H9 (cell line): Measurements from ENCODE around the gene GDF15. TPM values are rescaled to one million over a fixed set of nuclear protein-coding genes. Genes with fewer than 3 reads are reported as not detected.

Source experiments
- DNase-seq: peaks from one replicate; pipeline ENCODE4 v3.0.0-alpha.2; 2017
- H2AFZ ChIP-seq: one replicate; pipeline ENCODE4 v1.6.1; 2013; ENCODE audit warnings: mild to moderate bottlenecking, low read length, control low read depth, moderate library complexity
- H2AK5ac ChIP-seq: 2 replicates; pipeline ENCODE4 v1.6.1; 2013; ENCODE audit warnings: low read length, control low read depth, mixed read lengths; ENCODE audit not compliant: insufficient read length
- H2BK120ac ChIP-seq: one replicate; pipeline ENCODE4 v1.6.1; 2013; ENCODE audit warnings: low read depth, mild to moderate bottlenecking, low read length, control low read depth, inconsistent platforms; ENCODE audit not compliant: poor library complexity, severe bottlenecking
- H2BK12ac ChIP-seq: 2 replicates; pipeline ENCODE4 v1.6.1; 2013; ENCODE audit warnings: low read length, control low read depth, mixed read lengths, low read depth; ENCODE audit not compliant: insufficient read length
- H2BK15ac ChIP-seq: 2 replicates; pipeline ENCODE4 v1.6.1; 2013; ENCODE audit warnings: low read depth, low read length, control low read depth
- H2BK20ac ChIP-seq: one replicate; pipeline ENCODE4 v1.6.1; 2013; ENCODE audit warnings: low read depth, mild to moderate bottlenecking, low read length, control low read depth, inconsistent platforms; ENCODE audit not compliant: poor library complexity, severe bottlenecking
- H2BK5ac ChIP-seq: 2 replicates; pipeline ENCODE4 v1.6.1; 2013; ENCODE audit warnings: low read length, control low read depth, mixed read lengths; ENCODE audit not compliant: insufficient read length
- H3K14ac ChIP-seq: 2 replicates; pipeline ENCODE4 v1.6.1; 2013; ENCODE audit warnings: low read length, control low read depth; ENCODE audit not compliant: insufficient read depth
- H3K18ac ChIP-seq: 2 replicates; pipeline ENCODE4 v1.6.1; 2013; ENCODE audit warnings: low read depth, mild to moderate bottlenecking, mixed read lengths, low read length, control low read depth; ENCODE audit not compliant: insufficient read length
- H3K23ac ChIP-seq: 2 replicates; pipeline ENCODE4 v1.6.1; 2013; ENCODE audit warnings: low read length, control low read depth, mixed read lengths, low read depth; ENCODE audit not compliant: insufficient read length
- H3K23me2 ChIP-seq: 2 replicates; pipeline ENCODE4 v1.6.1; 2013; ENCODE audit warnings: low read depth, mild to moderate bottlenecking, mixed read lengths, low read length, control low read depth; ENCODE audit not compliant: insufficient read length, poor library complexity, severe bottlenecking
- H3K27ac ChIP-seq: 2 replicates; pipeline ENCODE4 v1.5.1; 2013; ENCODE audit warnings: low read length, control low read depth, mixed read lengths, low read depth; ENCODE audit not compliant: insufficient read length
- H3K27me3 ChIP-seq: 2 replicates; pipeline ENCODE4 v1.6.1; 2013; ENCODE audit warnings: low read length, control low read depth, inconsistent platforms; ENCODE audit not compliant: insufficient read depth
- H3K4ac ChIP-seq: 2 replicates; pipeline ENCODE4 v1.6.1; 2013; ENCODE audit warnings: low read depth, mild to moderate bottlenecking, control low read depth, inconsistent platforms, low read length, moderate library complexity
- H3K4me1 ChIP-seq: 2 replicates; pipeline ENCODE4 v1.6.1; 2013; ENCODE audit warnings: low read length, control low read depth, inconsistent platforms; ENCODE audit not compliant: insufficient read depth
- H3K4me2 ChIP-seq: 2 replicates; pipeline ENCODE4 v1.6.1; 2013; ENCODE audit warnings: low read length, control low read depth, mixed read lengths; ENCODE audit not compliant: insufficient read length, insufficient read depth
- H3K56ac ChIP-seq: 2 replicates; pipeline ENCODE4 v1.6.1; 2013; ENCODE audit warnings: low read depth, mild to moderate bottlenecking, mixed read lengths, low read length, control low read depth; ENCODE audit not compliant: insufficient read length
- H3K79me1 ChIP-seq: 2 replicates; pipeline ENCODE4 v1.6.1; 2013; ENCODE audit warnings: low read depth, mild to moderate bottlenecking, moderate library complexity, low read length, control low read depth, inconsistent platforms; ENCODE audit not compliant: insufficient read depth, poor library complexity, severe bottlenecking
- H3K79me2 ChIP-seq: 2 replicates; pipeline ENCODE4 v1.6.1; 2013; ENCODE audit warnings: low read length, control low read depth, inconsistent platforms; ENCODE audit not compliant: insufficient read depth
- H3K9ac ChIP-seq: 2 replicates; pipeline ENCODE4 v1.6.1; 2013; ENCODE audit warnings: low read length, control low read depth, mixed read lengths; ENCODE audit not compliant: insufficient read length; ENCODE audit errors: extremely low read depth
- H3K9me3 ChIP-seq: one replicate; pipeline ENCODE4 v1.6.1; 2013; ENCODE audit warnings: low read depth, low read length, inconsistent platforms; ENCODE audit not compliant: control insufficient read depth
- H3T11ph ChIP-seq: one replicate; pipeline ENCODE4 v1.6.1; 2013; ENCODE audit warnings: mild to moderate bottlenecking, low read length, control low read depth, inconsistent platforms
- H4K20me1 ChIP-seq: one replicate; pipeline ENCODE4 v1.6.1; 2013; ENCODE audit not compliant: control insufficient read depth, insufficient read length, insufficient read depth
- H4K5ac ChIP-seq: 2 replicates; pipeline ENCODE4 v1.6.1; 2013; ENCODE audit warnings: low read depth, mild to moderate bottlenecking, mixed read lengths, low read length, control low read depth; ENCODE audit not compliant: insufficient read length
- H4K8ac ChIP-seq: replicated peaks from 2 replicates; pipeline ENCODE4 v1.6.1; 2013; ENCODE audit warnings: low read length, control low read depth, mixed read lengths, low read depth; ENCODE audit not compliant: insufficient read length
- H4K91ac ChIP-seq: 2 replicates; pipeline ENCODE4 v1.6.1; 2013; ENCODE audit warnings: low read depth, mild to moderate bottlenecking, moderate library complexity, mixed read lengths, low read length, control low read depth; ENCODE audit not compliant: insufficient read length
- H3K27ac Mint-ChIP-seq, 3 experiments: 2 replicates in 2 of 3; 3 replicates in 1 of 3; pipeline ENCODE4 v1.8.0; 2020 to 2021; ENCODE audit warnings: mixed read lengths in 3 of 3, mild to moderate bottlenecking in 1 of 3, moderate library complexity in 1 of 3
- H3K27me3 Mint-ChIP-seq: 2 replicates; pipeline ENCODE4 v1.8.0; 2021; ENCODE audit warnings: low read depth, mild to moderate bottlenecking, moderate library complexity, mixed read lengths
- H3K36me3 Mint-ChIP-seq, 3 experiments: 2 replicates in 2 of 3; 3 replicates in 1 of 3; pipeline ENCODE4 v1.8.0; 2020 to 2021; ENCODE audit warnings: low read depth in 3 of 3, mixed read lengths in 3 of 3; ENCODE audit not compliant: insufficient read depth in 1 of 3
- H3K4me1 Mint-ChIP-seq, 2 experiments: 2 replicates each; pipeline ENCODE4 v1.8.0; 2020; ENCODE audit warnings: mixed read lengths in 2 of 2
- H3K4me3 Mint-ChIP-seq, 2 experiments: 2 replicates in 1 of 2; 3 replicates in 1 of 2; pipeline ENCODE4 v1.8.0; 2020 to 2021; ENCODE audit warnings: mild to moderate bottlenecking in 2 of 2, mixed read lengths in 2 of 2, moderate library complexity in 1 of 2
- H3K9me3 Mint-ChIP-seq, 2 experiments: 2 replicates in 1 of 2; 3 replicates in 1 of 2; pipeline ENCODE4 v1.8.0; 2020; ENCODE audit warnings: mild to moderate bottlenecking in 2 of 2, mixed read lengths in 2 of 2, moderate library complexity in 1 of 2
- WGBS: extraction: QIAGEN DNeasy Blood & Tissue Kit; methylation state at CpG from one replicate; pipeline ENCODE4 v1.1.7; 2013; ENCODE audit warnings: missing lambda C conversion rate, low lambda C conversion rate, mixed read lengths; ENCODE audit not compliant: insufficient read length; ENCODE audit errors: extremely low coverage; 5-methylcytosine and 5-hydroxymethylcytosine counted together
- total RNA-seq: library from RNA; stranded (reverse); gene quantifications from 2 replicates; pipeline ENCODE4 v1.2.1, GENCODE V29; 2021
- TF ChIP-seq, protein P1 (sequence below): fragments of 200-600 bp; sonication (generic); conservative IDR thresholded peaks from 3 replicates; pipeline ENCODE4 v1.8.0; 2021; ENCODE audit warnings: antibody characterized with exemption, mild to moderate bottlenecking

GDF15 gene
- total RNA-seq, 1 experiment from 2014 or later: 5.7 TPM

- no peak overlapping the region for H4K91ac ChIP-seq
- H2AK5ac ChIP-seq: no peak overlapping the region
- peaks cover 5 to 57% (median 8%) of the 10 kb centered on the region in 3 experiments; a peak in 6 of 7 replicates for H3K36me3 Mint-ChIP-seq
- no peaks in the 10 kb centered on the region for H3K27me3 Mint-ChIP-seq
- H2AFZ ChIP-seq: no peak overlapping the region
- H3K27ac ChIP-seq: no peak overlapping the region
- H3K23me2 ChIP-seq: no peaks in the 10 kb centered on the region
- no CpG with 5 or more reads among the region's 9 CpGs for WGBS
- no peaks in the 10 kb centered on the region for H3K79me1 ChIP-seq
- TF ChIP-seq, protein P1, sequence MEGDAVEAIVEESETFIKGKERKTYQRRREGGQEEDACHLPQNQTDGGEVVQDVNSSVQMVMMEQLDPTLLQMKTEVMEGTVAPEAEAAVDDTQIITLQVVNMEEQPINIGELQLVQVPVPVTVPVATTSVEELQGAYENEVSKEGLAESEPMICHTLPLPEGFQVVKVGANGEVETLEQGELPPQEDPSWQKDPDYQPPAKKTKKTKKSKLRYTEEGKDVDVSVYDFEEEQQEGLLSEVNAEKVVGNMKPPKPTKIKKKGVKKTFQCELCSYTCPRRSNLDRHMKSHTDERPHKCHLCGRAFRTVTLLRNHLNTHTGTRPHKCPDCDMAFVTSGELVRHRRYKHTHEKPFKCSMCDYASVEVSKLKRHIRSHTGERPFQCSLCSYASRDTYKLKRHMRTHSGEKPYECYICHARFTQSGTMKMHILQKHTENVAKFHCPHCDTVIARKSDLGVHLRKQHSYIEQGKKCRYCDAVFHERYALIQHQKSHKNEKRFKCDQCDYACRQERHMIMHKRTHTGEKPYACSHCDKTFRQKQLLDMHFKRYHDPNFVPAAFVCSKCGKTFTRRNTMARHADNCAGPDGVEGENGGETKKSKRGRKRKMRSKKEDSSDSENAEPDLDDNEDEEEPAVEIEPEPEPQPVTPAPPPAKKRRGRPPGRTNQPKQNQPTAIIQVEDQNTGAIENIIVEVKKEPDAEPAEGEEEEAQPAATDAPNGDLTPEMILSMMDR: no peak
- no peak overlapping the region for H4K5ac ChIP-seq
- H3K4me3 Mint-ChIP-seq: no peak overlapping the region
- H3T11ph ChIP-seq: no peak overlapping the region
- H3K9me3 Mint-ChIP-seq: no peaks in the 10 kb centered on the region; a peak in 2 of 5 replicates
- no peak overlapping the region for H3K9ac ChIP-seq
- no peak overlapping the region for H3K4me2 ChIP-seq
- no peak overlapping the region for H2BK12ac ChIP-seq
- no peak overlapping the region for H4K8ac ChIP-seq
- H3K79me2 ChIP-seq: no peaks in the 10 kb centered on the region
- H2BK120ac ChIP-seq: no peak overlapping the region
- no peak overlapping the region for H2BK20ac ChIP-seq
- no peak overlapping the region for H3K56ac ChIP-seq
- H3K18ac ChIP-seq: no peak overlapping the region
- DNase-seq: no peak
- no peaks in the 10 kb centered on the region for H3K4me1 ChIP-seq
- no peak overlapping the region for H3K23ac ChIP-seq
- H2BK5ac ChIP-seq: no peak overlapping the region
- no peak overlapping the region for H3K14ac ChIP-seq
- H3K4me1 Mint-ChIP-seq: peaks cover 12 to 14% of the 10 kb centered on the region in 2 experiments
- H3K27ac Mint-ChIP-seq: no peak overlapping the region; a peak in 1 of 7 replicates
- H4K20me1 ChIP-seq: no peaks in the 10 kb centered on the region
- H3K27me3 ChIP-seq: no peaks in the 10 kb centered on the region
- no peak overlapping the region for H2BK15ac ChIP-seq
- H3K9me3 ChIP-seq: no peaks in the 10 kb centered on the region
- no peak overlapping the region for H3K4ac ChIP-seq
These were observed 35.5 kb upstream of the GDF15 start for GRCh38 chr19:18350490-18350889.
